HG02642 (cell line): ENCODE data around the gene ROR2.
"Not testable (repeated sequence)": the region's sequence is repeated elsewhere in the genome, so short reads cannot be mapped to it uniquely, and the experiment has no call there.

Experiments
- ATAC-seq: cut with Tn5 transposase; IDR thresholded peaks from one replicate; pipeline ENCODE4 v1.9.1; 2021; ENCODE audit warnings: mild to moderate bottlenecking; ENCODE audit not compliant: unreplicated experiment, poor library complexity

ROR2 gene

DNA sequence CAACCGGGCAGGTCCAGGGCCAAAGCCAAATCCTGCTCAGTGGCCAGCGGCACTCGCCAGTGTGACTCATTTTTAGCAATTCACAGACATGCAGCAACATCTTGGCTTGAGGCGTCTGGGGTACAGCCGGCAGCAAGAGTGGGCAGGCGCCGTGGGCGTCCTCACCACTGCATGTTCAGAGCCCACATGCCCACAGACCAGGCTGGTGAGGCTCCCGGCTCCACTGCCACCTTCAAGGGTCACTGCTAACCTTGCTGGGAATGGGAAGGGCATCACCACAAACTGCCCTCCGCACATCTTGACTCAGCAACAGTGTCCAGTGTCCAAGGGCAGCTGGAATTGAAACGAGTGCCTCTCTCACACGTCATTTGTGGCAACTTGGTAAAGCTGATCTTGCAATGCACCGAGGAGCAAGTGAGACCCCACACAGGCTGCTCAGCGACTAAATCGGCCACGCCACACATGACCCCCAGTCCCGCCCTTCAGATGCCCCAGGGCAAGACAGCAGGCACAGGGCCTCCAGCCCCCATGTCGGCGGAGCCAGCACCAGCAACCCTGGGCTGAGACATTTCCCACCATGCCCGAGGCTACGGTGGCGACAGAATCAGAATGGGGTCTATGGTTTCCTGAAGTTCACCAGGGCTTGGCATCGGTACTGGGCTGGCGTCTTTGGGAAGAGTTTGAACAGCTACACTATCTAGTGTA, 140.3 kb downstream of the ROR2 start:
- no peak for ATAC-seq

DNA sequence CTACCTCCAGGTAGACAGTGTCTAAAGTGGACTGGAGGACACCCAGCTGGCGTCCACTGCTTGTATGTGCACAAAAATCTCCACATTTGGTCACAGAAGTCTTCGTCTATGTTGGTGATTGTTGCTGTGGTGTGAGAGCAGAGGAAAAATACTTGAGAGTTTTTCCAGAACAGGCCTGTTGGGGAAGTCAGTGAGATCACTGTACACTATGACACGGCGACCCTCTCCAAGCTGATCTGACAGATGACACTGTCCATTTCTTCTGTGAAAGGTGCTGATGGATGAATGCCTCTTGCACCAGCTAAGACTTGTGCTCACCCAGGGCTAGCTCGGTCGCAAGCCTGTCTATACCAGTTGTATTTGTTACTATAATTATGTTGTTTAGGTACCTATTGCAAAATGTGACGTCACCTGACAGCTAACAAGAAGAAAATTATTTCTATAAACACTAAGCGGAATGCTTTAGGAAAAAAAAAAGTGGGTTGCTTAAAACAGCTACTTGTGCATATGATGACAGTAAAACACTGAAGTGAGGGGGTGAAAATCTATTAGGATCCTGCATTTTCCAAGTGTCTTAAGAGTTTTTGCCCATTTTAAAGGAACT, 142.3 kb downstream of the ROR2 start:
- no peak for ATAC-seq

DNA sequence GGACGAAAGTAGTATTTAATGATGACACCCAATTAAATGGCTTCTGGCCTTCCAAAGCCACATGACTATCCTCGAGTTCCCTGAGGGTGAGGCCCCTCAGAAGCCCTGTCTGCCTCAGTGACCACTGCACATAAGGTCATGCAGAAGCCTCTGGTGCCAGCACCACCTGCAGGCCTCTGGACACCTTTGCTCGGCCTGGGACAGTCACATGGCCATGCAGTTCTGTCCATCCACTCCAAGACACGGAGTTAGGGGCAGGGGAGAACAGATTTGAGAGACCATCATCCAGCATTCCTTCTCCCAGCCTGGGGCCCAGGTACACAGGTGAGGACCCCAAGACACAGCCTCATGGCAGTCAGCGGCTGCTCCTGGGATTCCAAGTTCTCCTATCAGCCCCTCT, 145.0 kb downstream of the ROR2 start:
- ATAC-seq = no peak

DNA sequence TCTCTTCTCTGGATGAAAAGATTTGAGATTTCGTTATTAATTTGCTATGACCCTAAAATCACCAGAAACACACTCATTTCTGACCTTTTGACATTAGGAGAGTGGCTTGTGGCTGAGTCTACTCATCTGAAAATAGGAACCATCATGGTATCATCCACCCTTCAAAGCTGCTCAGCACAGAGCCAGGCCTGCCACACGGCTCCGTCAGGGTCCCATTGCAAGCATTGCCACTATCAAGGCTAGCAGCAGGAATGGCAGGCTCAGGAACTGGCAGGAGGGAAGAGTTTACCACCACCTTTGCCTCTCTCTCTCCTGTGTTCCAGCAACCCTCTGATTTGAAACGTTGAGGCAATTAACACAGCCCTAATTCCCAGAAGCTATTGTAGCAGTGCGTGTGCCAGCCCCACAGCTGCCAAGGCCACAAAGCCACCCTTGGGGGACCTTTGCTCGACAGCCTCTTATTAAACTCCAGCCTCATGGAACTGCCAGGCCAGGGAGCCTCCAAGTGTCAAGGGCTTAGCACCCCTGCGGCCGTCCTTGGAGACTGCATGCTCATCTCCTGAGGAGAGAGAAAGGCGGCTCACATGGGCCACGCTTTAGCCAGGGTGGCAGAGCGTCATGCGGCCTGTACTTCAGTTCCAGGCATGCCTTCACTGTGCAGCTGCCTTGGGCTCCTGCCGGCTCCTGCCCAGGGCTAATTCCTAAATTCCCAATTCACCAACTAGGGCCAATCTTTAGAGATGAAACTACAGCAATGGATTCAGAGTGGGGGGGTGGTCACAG, 145.9 kb downstream of the ROR2 start:
- no peak for ATAC-seq

DNA sequence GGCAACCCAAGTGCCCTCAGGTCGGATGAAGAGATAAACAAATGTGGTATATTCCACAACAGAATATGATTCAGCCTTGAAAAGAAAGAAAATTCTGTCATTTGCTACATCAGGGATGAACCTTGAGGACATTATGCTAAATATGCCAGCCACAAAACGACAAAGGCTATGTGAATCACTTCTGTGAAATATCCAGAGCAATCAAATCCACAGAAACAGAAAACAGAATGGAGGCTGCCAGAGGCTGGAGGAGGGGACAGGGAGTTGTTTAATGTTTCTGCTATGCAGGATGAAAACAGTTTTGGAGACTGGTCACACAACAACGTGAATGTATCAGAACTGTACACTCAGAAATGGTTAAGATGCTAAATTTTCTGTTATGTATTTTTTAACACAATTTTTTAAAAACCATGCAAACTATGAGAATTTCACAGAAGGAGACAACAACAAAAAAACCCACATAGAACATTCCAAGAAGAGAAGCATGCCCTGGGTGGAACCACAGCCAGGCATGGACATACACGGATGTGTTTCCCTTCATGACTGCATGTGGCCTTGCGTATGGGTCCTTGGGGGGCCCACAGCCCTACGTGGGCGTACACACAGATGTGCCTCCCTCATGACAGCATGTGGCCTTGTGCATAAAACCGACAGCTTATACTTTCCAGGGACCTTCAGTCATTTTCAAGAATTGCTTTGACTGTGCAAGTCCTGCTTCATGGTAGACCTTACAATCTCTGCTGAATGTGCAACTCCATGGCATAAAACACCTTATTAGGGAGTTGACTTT, 146.7 kb downstream of the ROR2 start:
- ATAC-seq = no peak

DNA sequence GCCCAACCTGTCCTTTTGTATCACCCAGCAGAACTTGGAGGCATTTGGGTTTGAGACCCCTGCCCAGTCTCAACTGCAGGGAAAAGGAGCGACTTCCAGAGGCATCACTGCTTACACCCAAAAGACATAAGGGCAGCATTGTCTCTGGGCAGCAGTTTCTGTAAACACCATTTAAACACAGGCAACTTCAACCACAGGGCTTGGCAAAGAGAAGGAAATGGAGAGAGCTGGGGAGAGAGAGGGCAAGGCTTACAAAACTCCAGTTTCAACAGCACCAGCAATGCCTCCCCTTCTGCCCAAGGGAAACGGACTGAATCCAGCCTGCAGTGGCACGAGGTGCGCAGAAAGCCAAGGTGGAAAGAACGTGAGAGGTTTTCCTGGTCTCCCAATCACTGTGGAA, 147.6 kb downstream of the ROR2 start:
- no peak for ATAC-seq

DNA sequence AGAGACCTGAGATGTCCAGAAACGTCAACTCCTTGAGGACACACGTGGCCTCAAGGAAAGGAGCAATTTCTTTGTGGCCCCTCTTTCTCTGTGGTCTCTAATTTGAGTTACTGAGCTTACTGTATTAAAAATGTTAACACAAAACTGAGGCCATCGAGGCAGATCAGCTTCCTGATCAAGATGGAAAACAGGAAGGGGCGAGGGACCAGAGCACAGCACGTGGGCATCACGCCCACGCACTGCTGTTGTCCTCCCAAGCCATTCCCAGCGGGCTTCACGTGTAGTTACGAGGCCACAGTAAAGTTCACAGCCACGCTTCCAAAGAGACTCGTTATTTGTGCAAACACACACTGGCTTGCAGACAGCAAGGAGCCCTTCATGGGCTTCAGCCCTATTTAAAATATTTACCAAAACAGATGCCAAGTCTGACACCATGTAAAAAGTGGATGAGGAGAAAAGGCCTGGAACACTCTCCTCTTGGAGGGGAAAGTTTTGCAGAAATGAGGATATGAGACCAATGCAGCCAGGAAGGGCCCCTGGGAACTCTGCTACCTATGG, 149.5 kb downstream of the ROR2 start:
- no peak for ATAC-seq

DNA sequence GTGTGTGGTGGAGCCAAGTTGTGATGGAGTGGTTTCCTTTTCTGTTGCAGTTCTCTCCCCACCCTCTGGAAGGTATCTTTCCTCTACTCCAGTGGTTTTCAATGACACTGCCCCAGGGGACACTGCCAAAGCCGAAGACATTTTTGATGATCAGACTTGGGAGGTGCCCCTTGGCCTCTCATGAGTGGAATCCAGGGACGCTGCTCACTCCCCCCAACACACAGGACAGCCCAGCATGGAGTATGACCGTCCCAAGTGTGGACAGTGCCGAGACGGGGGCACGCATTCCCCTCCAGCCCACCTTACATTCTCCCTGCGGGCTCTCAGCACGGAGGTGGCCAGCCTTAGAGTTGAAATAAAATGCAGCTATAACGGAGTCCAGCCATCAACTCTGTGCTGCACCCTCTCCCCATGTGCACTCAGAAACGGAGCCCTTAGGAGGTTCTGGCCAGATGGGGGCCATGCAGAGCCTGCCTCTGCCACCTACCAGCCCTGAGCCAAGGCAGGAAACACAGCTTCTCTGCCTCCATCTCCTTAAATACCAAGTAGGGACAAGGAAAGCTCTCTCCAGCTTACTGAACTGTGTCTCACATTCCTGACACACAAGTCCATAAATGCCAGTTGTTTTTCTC, 150.8 kb downstream of the ROR2 start:
- no peak for ATAC-seq

DNA sequence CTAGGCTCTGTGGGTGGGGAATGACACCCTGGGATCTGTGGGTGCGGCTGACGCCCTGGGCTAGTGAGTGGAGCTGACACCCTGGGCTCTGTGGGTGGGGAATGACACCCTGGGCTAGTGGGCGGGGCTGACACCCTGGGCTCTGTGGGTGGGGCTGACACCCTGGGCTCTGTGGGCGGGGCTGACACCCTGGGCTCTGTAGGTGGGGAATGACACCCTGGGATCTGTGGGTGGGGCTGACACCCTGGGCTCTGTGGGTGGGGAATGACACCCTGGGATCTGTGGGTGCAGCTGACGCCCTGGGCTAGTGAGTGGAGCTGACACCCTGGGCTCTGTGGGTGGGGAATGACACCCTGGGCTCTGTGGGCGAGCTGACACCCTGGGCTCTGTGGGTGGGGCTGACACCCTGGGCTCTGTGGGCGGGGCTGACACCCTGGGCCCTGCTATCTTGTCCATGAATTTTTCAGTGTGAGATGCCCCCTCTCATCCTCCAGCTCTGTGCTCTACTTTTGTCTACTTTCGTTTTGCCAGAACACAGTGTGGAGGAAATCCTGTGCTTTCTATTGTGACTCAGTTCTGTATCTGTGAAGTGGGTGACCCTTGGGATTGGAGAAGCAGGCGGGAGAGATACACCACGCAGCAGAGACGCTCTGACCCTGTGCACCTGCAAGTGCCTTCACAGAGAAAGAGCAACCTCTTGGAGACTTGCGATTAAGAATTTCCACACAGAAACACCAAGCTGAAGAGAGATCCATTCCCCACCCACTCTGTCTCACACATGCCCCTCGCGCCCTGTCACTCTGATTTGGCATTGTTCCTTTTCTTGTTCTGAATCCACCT, 151.5 kb downstream of the ROR2 start:
- ATAC-seq = not testable (repeated sequence)

DNA sequence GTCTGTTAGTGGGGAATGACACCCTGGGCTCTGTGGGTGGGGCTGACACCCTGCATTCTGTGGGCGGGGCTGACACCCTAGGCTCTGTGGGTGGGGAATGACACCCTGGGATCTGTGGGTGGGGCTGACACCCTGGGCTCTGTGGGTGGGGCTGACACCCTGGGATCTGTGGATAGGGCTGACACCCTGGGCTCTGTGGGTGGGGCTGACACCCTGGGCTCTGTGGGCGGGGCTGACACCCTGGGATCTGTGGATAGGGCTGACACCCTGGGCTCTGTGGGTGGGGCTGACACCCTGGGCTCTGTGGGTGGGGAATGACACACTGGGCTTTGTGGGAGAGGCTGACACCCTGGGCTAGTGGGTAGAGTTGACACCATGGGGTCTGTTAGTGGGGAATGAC, 152.5 kb downstream of the ROR2 start:
- not testable (repeated sequence) for ATAC-seq

DNA sequence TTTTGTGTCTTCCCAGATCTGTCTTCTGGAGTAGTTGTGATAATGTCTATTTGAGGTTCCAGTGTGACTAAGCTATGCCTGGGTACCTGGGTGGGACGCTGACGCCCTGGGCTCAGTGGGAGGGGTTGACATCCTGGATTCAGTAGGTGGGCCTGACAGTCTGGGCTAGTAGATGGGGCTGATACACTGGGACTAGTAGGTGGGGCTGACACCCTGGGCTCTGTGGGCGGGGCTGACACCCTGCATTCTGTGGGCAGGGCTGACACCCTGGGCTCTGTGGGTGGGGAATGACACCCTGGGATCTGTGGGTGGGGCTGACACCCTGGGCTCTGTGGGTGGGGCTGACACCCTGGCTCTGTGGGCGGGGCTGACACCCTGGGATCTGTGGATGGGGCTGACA, 153.5 kb downstream of the ROR2 start:
- ATAC-seq = not testable (repeated sequence)

DNA sequence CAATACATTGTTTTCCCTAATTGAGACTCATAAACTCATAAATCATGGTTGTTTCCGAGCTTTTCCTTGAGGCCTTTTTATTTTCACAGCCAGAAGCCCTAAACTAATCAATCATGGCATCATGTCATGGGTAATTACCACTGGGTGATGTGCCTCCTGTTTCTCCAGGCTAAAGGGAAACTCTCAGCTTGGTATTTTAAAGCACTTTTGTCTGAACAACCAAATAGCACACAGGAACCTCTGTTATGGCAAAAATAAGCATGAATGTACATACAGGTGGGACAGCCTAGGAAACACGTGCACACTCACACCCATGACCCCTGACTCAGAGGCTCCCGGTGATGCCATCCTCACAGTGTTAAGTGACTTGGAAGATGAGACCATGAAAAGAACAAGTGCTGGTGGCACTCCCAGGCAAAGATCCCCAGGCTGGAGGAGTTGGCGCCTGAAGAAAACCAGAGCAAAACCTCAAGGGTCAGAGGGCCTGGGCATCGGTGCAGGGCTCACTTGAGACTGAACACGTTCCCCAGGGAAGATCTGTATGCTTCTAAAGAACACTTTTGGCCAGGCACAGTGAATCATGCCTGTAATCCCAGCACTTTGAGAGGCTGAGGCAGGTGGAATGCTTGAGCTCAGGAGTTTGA, 154.3 kb downstream of the ROR2 start:
- ATAC-seq = no peak

DNA sequence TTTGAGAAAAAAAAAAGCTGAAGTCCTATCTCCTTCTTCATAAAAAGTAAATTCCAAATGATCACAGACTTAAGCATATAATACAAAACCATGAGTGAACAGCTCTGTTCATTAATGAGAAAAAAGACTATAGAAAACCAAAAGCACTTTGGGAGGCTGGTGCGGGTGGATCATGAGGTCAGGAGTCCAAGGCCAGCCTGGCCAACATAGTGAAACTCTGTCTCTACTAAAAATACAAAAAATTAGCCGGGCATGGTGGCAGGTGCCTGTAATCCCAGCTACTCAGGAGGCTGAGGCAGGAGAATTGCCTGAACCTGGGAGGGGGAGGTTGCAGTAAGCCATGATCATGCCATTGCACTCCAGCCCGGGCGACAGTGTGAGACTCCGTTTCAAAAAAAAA, 156.7 kb downstream of the ROR2 start:
- ATAC-seq = not testable (repeated sequence)

DNA sequence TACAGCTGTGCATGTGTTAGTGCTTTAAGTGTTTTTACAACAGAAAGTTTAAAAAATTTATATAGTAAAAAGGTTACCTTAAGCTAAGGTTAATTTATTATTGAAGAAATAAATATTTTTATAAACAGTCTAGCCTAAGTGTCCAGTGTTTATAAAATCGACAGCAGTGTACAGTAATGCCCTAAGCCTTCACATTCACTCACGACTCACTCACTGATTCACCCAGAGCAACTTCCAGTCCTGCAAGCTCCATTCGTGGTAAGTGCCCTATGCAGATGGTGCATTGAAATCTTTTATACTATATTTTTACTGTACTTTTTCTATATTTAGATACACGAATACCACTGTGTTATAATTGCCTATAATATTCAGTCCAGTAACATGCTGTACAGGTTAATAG, 159.1 kb downstream of the ROR2 start:
- ATAC-seq = no peak

DNA sequence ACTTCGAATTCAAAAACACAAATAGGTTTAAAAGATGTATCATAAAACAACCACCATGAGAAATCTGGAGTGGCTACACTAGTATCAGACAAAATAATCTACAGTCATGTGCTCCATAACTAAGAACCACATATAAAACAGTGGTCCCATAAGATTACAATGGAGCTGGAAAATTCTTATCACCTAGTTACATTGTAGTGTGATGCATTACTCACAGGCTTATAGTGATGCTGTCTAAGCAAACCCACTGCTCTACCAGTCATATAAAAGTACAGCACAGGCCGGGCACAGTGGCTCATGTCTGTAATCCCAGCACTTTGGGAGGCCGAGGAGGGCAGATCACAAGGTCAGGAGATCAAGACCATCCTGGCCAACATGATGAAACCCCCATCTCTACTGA, 160.1 kb downstream of the ROR2 start:
- no peak for ATAC-seq

DNA sequence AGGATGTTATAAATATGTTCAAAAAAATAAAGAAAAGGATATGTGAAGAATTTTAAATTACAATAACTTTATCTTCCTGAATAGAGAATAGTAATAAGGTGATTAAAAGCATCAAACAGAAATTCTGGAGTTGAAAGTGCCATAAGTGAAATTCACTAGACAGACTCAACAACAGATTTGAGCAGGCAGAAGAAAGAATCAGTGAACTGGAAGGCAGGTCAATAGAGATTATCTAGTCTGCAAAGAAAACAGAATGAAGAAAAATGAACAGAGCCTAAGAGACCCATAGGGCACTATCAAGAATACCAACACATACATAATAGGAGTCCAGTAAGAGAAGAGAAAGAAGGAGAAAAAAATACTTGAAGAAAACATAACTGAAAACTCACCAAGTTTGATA, 162.1 kb downstream of the ROR2 start:
- ATAC-seq = no peak

DNA sequence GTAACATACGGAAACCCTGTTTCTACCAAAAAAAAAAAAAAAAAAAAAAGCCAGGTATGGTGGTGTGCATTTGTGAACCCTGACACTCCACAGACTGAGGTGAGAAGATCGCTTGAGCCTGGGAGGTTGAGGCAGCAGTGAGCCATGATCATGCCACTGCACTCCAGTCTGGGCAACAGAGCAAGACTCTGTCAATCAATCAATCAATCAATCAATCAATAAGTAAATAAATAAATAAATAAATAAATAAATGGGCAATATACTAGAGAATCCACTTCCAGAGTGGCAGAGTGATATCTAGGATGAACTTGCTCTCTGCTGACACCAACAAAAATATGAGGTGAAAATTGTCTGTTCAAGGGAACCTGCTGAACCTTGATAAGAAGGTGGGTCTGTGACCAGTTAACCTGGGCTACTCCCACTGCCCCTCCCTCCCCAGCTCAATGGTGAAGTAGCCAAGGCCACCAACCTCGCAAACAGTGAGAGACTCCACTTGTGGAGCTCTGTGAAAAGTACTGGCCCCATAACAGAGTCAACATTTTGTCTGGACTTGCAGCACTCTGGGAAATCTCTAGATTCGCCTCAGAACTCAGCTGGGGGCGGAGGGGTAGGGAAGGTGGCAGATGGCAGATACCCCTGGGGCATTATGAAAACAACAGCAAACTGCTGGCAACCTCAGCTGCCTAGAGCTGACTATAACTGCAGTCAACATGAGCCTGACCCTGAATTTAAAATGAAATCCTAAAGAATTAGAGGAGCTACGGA, 163.7 kb downstream of the ROR2 start:
- no peak for ATAC-seq

DNA sequence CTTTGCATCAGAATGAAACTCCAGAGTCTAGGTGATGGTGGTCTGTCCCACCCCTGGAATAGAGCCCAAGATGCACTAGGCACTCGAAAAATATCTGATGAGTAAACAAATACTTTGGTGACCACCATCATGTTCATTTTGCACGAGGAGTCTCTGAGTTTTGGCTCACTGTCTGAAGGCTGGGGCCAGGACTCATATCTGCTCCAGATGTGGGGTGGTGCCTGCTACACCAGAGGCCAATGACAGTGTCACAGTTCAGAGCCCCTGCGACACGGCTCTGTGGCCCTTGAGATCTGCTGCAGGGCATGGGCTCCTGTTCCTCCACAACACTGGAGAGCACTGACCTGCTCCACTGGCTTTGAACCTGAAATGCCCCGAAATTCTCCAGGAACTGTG, 164.6 kb downstream of the ROR2 start:
- no peak for ATAC-seq
